Activated naive CD4-positive, alpha-beta T cell treated with anti-CD3 and anti-CD28 coated beads, Interleukin-2, amount 50 U/mL, for 24 hours (primary cell): ENCODE measurements around the gene GRB2.
"Not testable (repeated sequence)": the region's sequence is repeated elsewhere in the genome, so short reads cannot be mapped to it uniquely, and the experiment has no call there.

Experiments
- H3K27ac Mint-ChIP-seq: one replicate; pipeline ENCODE4 v1.8.0; 2021; ENCODE audit warnings: mild to moderate bottlenecking, mixed read lengths
- H3K27me3 Mint-ChIP-seq: one replicate; pipeline ENCODE4 v1.8.0; 2021; ENCODE audit warnings: mixed read lengths
- H3K36me3 Mint-ChIP-seq: one replicate; pipeline ENCODE4 v1.8.0; 2021; ENCODE audit warnings: mixed read lengths
- H3K4me1 Mint-ChIP-seq: one replicate; pipeline ENCODE4 v1.8.0; 2021; ENCODE audit warnings: mixed read lengths
- H3K4me3 Mint-ChIP-seq: one replicate; pipeline ENCODE4 v1.8.0; 2021; ENCODE audit warnings: mild to moderate bottlenecking, mixed read lengths
- H3K9me3 Mint-ChIP-seq: one replicate; pipeline ENCODE4 v1.8.0; 2021; ENCODE audit warnings: mixed read lengths

The GRB2 gene

DNA sequence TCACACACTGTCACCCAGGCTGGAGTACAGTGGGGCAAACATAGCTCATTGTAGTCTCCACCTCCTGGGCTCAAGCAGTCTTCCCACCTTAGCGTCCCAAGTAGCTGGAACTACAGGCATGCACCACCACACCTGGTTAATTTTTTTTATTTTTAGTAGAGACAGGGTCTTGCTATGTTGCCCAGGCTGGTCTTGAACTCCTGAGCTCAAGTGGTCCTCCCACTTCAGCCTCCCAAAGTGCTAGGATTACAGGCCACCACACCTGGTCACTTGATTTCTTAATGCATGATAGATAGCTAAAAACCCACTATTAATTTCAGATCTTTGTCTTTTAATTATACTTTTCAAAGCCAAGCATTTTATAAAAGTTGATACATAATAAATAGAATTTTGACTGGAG is 26.1 kb downstream of the GRB2 start:
- H3K4me3 Mint-ChIP-seq = not testable (repeated sequence)
- H3K4me1 Mint-ChIP-seq = peaks cover 63% of the 10 kb centered on the region

GRCh38 chr17:75373280-75373679 is 32.2 kb downstream of the GRB2 start:
- H3K4me3 Mint-ChIP-seq = no peak overlapping the region
- peaks cover 73% of the 10 kb centered on the region for H3K4me1 Mint-ChIP-seq
- H3K9me3 Mint-ChIP-seq = no peaks in the 10 kb centered on the region
- H3K27me3 Mint-ChIP-seq = no peaks in the 10 kb centered on the region
- H3K27ac Mint-ChIP-seq = no peak overlapping the region
- H3K36me3 Mint-ChIP-seq = peaks cover 5% of the 10 kb centered on the region

More for the DNA sequence above, 26.1 kb downstream of the GRB2 start:
- H3K27me3 Mint-ChIP-seq, H3K9me3 Mint-ChIP-seq, H3K36me3 Mint-ChIP-seq, H3K27ac Mint-ChIP-seq: not testable (repeated sequence)

DNA sequence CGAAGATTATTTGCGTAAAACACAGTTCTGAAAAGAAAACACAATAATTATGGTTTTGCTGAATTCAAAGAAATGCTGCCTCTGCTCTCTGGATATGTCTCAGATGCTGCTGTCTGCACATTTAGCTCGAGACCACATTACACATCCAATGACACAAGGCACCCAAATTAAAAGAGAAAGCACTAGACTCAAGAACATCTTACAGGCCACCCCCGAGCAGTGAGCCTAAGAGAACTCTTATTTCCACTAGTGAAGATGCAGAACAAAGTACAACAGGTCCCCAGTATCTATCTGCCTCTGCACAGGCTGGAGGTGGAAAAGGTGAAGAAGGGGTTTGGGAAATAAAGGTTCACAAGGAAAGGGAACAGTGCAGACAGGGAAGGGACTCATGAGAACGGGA is 33.5 kb downstream of the GRB2 start:
- Mint-ChIP-seq H3K4me1 (peaks cover 79% of the 10 kb centered on the region), H3K27me3 (no peaks in the 10 kb centered on the region), H3K9me3 (no peaks in the 10 kb centered on the region), H3K27ac (peak overlapping the region; percentile 13), H3K36me3 (peaks cover 3% of the 10 kb centered on the region), H3K4me3 (no peak overlapping the region)

DNA sequence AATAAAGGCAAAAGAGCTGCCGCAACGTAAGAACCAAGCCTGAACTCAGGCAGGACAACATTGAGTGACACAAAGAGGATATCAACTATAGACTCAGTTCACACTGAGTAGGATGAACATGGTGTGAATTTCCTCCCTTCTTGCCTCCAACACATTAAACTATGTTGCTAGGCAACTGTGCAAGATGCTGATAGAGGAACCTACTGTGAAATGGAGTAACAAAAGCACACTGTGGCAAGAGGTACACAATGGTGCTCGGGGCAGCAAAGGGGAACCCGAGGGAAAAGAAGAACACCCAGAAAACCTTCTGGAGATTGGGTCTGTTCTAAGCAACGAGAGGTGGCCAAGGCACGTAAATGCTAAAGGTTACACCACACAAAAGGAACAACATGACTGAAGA is 34.1 kb downstream of the GRB2 start:
- no peaks in the 10 kb centered on the region for H3K9me3 Mint-ChIP-seq
- no peaks in the 10 kb centered on the region for H3K27me3 Mint-ChIP-seq
- H3K4me1 Mint-ChIP-seq = peaks cover 82% of the 10 kb centered on the region
- H3K27ac Mint-ChIP-seq = no peak overlapping the region
- H3K4me3 Mint-ChIP-seq = peak overlapping the region; percentile 1
- H3K36me3 Mint-ChIP-seq = peaks cover 3% of the 10 kb centered on the region

DNA sequence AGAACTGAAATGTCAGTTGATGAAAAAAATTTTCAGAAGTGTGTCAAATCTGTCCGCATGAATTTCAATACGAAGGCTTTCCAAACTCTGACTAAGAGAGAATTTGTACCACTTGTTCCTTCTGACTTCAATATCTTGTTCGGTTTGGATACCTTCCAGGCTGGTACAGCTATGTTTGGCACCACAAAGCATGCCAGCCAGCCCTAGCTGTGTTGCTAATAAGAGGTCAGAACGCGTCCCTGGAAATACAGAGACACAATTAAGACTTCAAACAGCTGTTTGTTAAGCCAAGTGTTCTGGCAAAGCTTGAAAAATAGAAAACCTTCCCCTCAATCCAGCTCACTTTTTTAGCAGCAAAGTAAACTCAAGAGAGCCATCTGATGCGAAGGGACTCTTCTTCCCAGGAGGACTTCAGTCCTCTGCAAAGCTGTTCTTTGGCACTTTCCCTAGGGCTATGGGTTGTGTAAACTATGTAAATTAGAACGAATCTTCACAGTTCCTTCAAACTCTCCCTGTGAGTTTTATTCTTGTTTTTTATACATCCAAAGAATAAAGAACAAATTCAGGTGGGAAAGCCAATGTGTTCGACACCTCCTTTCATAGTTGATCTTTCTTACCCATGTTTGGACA is 35.1 kb downstream of the GRB2 start:
- no peaks in the 10 kb centered on the region for H3K27me3 Mint-ChIP-seq
- H3K4me1 Mint-ChIP-seq = peaks cover 89% of the 10 kb centered on the region
- no peak overlapping the region for H3K4me3 Mint-ChIP-seq
- peaks cover 3% of the 10 kb centered on the region for H3K36me3 Mint-ChIP-seq
- H3K27ac Mint-ChIP-seq = peak overlapping the region; percentile 6
- no peaks in the 10 kb centered on the region for H3K9me3 Mint-ChIP-seq

- H3K9me3 Mint-ChIP-seq, H3K36me3 Mint-ChIP-seq, H3K27me3 Mint-ChIP-seq, H3K4me3 Mint-ChIP-seq: not testable (repeated sequence)
- H3K27ac Mint-ChIP-seq = peak overlapping the region; percentile 46
- peaks cover 95% of the 10 kb centered on the region for H3K4me1 Mint-ChIP-seq
Measured at GRCh38 chr17:75367838-75368789, 37.4 kb downstream of the GRB2 start.

GRCh38 chr17:75367312-75367711 is 38.2 kb downstream of the GRB2 start:
- H3K4me1 Mint-ChIP-seq = peaks cover 95% of the 10 kb centered on the region
- peaks cover 6% of the 10 kb centered on the region for H3K36me3 Mint-ChIP-seq
- H3K9me3 Mint-ChIP-seq = no peaks in the 10 kb centered on the region
- H3K27me3 Mint-ChIP-seq = no peaks in the 10 kb centered on the region
- no peak overlapping the region for H3K4me3 Mint-ChIP-seq
- H3K27ac Mint-ChIP-seq = peak overlapping the region; percentile 35

GRCh38 chr17:75366432-75366831 is 39.0 kb downstream of the GRB2 start:
- Mint-ChIP-seq H3K27ac (no peak overlapping the region), H3K4me1 (peaks cover 95% of the 10 kb centered on the region), H3K36me3 (peaks cover 6% of the 10 kb centered on the region), H3K9me3 (no peaks in the 10 kb centered on the region), H3K27me3 (no peaks in the 10 kb centered on the region), H3K4me3 (no peak overlapping the region)

DNA sequence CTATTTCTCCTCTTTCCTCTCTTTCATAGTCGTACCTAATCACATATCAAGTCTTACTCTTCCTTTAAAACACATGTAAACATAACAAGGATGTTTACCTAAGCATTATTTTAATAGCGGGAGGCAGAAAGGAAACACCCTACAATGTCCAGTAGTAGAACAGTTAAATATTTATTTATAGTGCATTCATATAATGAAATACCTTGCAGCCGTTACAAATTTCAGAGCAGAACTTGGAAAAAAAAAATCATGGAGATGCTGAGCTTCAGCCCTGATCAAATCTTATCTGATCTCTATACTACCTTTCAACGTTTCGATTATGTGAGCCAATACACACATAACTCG is 39.6 kb downstream of the GRB2 start:
- Mint-ChIP-seq H3K27me3 (no peaks in the 10 kb centered on the region), H3K4me3 (peak overlapping the region; percentile 15), H3K36me3 (peaks cover 6% of the 10 kb centered on the region), H3K27ac (peak overlapping the region; percentile 83), H3K4me1 (peaks cover 96% of the 10 kb centered on the region), H3K9me3 (no peaks in the 10 kb centered on the region)

DNA sequence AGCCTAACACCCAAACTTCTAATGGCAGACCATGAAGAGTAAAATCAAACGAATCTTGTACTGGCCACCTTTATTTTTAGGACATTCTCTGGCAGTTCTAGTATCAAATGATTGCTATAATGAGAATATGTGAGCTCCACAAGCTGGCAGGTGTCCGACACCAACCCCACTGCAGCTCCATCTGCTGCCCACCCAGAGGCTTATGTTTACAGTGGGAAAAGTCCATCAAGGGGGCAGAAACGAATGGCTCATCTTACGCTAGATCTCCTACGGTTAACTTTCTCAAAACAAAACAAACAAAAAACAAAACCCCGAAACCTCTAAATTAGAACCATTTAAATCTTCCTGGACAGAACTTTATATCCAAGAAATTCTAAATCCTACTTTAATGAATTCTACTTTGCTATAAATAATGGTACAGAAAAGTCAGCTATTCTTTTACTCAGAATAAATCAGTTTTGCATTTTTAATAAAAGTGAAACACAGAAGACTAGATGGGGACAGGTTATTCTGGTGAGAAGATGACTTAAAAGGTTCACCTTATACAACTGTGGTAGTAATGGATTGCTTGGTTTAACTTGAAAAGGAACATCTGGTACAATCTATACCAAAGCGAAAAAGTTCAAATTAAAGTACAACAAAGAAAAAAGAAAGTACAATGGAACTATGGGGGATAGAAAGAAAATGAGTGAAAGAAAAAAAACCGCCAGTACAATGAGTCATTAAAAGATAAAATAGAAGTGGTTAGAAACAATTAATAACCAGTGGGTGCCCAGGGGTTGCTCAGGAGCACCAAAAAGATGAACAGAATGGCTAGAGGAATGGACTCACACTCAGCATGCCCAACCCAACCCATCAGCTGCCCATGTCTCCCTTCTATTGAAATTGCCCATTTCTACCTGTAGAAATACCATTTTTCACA is 40.2 kb downstream of the GRB2 start:
- Mint-ChIP-seq H3K36me3 (peaks cover 6% of the 10 kb centered on the region), H3K4me1 (peaks cover 96% of the 10 kb centered on the region), H3K4me3 (peak overlapping the region; percentile 15), H3K27ac (peak overlapping the region; percentile 83), H3K27me3 (no peaks in the 10 kb centered on the region), H3K9me3 (no peaks in the 10 kb centered on the region)

DNA sequence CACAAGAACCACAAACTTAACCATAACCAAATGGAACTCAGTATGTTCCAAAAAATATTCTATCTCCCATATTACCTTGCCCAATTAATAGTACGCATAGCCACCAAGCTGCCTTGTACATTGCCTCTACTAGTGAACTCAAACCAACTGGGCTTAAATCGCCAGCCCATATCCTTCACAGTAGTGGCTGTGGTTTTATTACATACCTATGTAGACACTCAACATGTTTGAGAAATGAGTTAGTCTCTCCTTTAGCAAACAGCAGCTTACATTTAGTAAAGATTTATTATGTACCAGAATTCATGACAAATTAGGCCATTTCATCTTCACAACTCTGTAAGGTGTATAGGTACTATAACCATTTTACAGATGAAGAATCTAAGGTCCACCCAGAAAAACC is 41.4 kb downstream of the GRB2 start:
- Mint-ChIP-seq H3K27me3 (no peaks in the 10 kb centered on the region), H3K27ac (peak overlapping the region; percentile 83), H3K9me3 (no peaks in the 10 kb centered on the region), H3K4me1 (peaks cover 95% of the 10 kb centered on the region), H3K36me3 (peaks cover 6% of the 10 kb centered on the region), H3K4me3 (no peak overlapping the region)

- Mint-ChIP-seq H3K36me3 (peaks cover 6% of the 10 kb centered on the region), H3K27me3 (no peaks in the 10 kb centered on the region), H3K9me3 (no peaks in the 10 kb centered on the region), H3K27ac (peak overlapping the region; percentile 76), H3K4me3 (no peak overlapping the region), H3K4me1 (peaks cover 87% of the 10 kb centered on the region)
Measured at GRCh38 chr17:75361996-75362395, 43.5 kb downstream of the GRB2 start.

- Mint-ChIP-seq H3K4me1 (peaks cover 87% of the 10 kb centered on the region), H3K4me3 (peak overlapping the region; percentile 13), H3K36me3 (peaks cover 8% of the 10 kb centered on the region), H3K27ac (peak overlapping the region; percentile 79), H3K9me3 (no peaks in the 10 kb centered on the region), H3K27me3 (no peaks in the 10 kb centered on the region)
Measured at GRCh38 chr17:75361344-75361743, 44.1 kb downstream of the GRB2 start.

- H3K36me3 Mint-ChIP-seq = peaks cover 5% of the 10 kb centered on the region
- peaks cover 65% of the 10 kb centered on the region for H3K4me1 Mint-ChIP-seq
- H3K27ac Mint-ChIP-seq = peak overlapping the region; percentile 27
- H3K4me3 Mint-ChIP-seq = no peak overlapping the region
- H3K9me3 Mint-ChIP-seq = no peaks in the 10 kb centered on the region
- H3K27me3 Mint-ChIP-seq = no peaks in the 10 kb centered on the region
Measured at GRCh38 chr17:75356260-75356937, 49.1 kb downstream of the GRB2 start.

- H3K9me3 Mint-ChIP-seq = no peaks in the 10 kb centered on the region
- no peak overlapping the region for H3K4me3 Mint-ChIP-seq
- H3K27ac Mint-ChIP-seq = no peak overlapping the region
- H3K4me1 Mint-ChIP-seq = peaks cover 73% of the 10 kb centered on the region
- peaks cover 7% of the 10 kb centered on the region for H3K36me3 Mint-ChIP-seq
- H3K27me3 Mint-ChIP-seq = no peaks in the 10 kb centered on the region
Measured at GRCh38 chr17:75353176-75353575, 52.3 kb downstream of the GRB2 start.
